IPS-18c (cell line): ENCODE measurements around the gene BIRC7.

Experiments used
- H3K4me3 ChIP-seq: 2 replicates; pipeline ENCODE4 v1.7.0; 2013; ENCODE audit warnings: low read depth, mild to moderate bottlenecking, low read length, moderate library complexity; ENCODE audit not compliant: insufficient read depth
- H3K9me3 ChIP-seq: one replicate; pipeline ENCODE4 v1.6.1; 2013; ENCODE audit warnings: mild to moderate bottlenecking, low read length, moderate library complexity; ENCODE audit not compliant: control insufficient read depth, insufficient read depth

Gene BIRC7

GRCh38 chr20:63265891-63266515, 30.3 kb downstream of the BIRC7 start:
- Histone ChIP-seq H3K4me3 (no peak overlapping the region), H3K9me3 (no peaks in the 10 kb centered on the region)

GRCh38 chr20:63267691-63268090, 32.0 kb downstream of the BIRC7 start:
- no peaks in the 10 kb centered on the region for H3K9me3 ChIP-seq
- H3K4me3 ChIP-seq: no peak overlapping the region

GRCh38 chr20:63268256-63268655, 32.6 kb downstream of the BIRC7 start:
- no peak overlapping the region for H3K4me3 ChIP-seq
- H3K9me3 ChIP-seq: no peaks in the 10 kb centered on the region

- no peaks in the 10 kb centered on the region for H3K9me3 ChIP-seq
- no peak overlapping the region for H3K4me3 ChIP-seq
Observed at GRCh38 chr20:63268671-63269439, 33.1 kb downstream of the BIRC7 start.

- Histone ChIP-seq H3K9me3 (no peaks in the 10 kb centered on the region), H3K4me3 (no peak overlapping the region)
Observed at GRCh38 chr20:63269724-63270123, 34.0 kb downstream of the BIRC7 start.

- H3K9me3 ChIP-seq: no peaks in the 10 kb centered on the region
- H3K4me3 ChIP-seq: no peak overlapping the region
Observed at GRCh38 chr20:63270606-63271325, 35.1 kb downstream of the BIRC7 start.

- peak within 1 kb of the TSS; percentile 84 for H3K4me3 ChIP-seq
- H3K9me3 ChIP-seq: no peaks in the 10 kb centered on the region
Observed at GRCh38 chr20:63272105-63273058, 36.7 kb downstream of the BIRC7 start, which contains the start of gene ARFGAP1. TSS of gene ARFGAP1 (plus strand) at chr20:63272813. CDS start at chr20:63275581, 2,768 bp downstream.

GRCh38 chr20:63273059-63273579, 37.4 kb downstream of the BIRC7 start:
- Histone ChIP-seq H3K4me3 (peak overlapping the region; percentile 84), H3K9me3 (no peaks in the 10 kb centered on the region)

- no peaks in the 10 kb centered on the region for H3K9me3 ChIP-seq
- H3K4me3 ChIP-seq: peak overlapping the region; percentile 84
Observed at GRCh38 chr20:63273635-63274380, 38.1 kb downstream of the BIRC7 start.

GRCh38 chr20:63274381-63275228, 38.9 kb downstream of the BIRC7 start:
- Histone ChIP-seq H3K4me3 (no peak overlapping the region), H3K9me3 (no peaks in the 10 kb centered on the region)

GRCh38 chr20:63275825-63276224, 40.1 kb downstream of the BIRC7 start:
- Histone ChIP-seq H3K9me3 (no peaks in the 10 kb centered on the region), H3K4me3 (no peak overlapping the region)

- Histone ChIP-seq H3K4me3 (no peak overlapping the region), H3K9me3 (no peaks in the 10 kb centered on the region)
Observed at GRCh38 chr20:63276956-63277355, 41.3 kb downstream of the BIRC7 start.

GRCh38 chr20:63277466-63278272, 42.0 kb downstream of the BIRC7 start:
- Histone ChIP-seq H3K4me3 (no peak overlapping the region), H3K9me3 (no peaks in the 10 kb centered on the region)

GRCh38 chr20:63278661-63279060, 43.0 kb downstream of the BIRC7 start:
- Histone ChIP-seq H3K9me3 (no peaks in the 10 kb centered on the region), H3K4me3 (no peak overlapping the region)

- H3K9me3 ChIP-seq: no peaks in the 10 kb centered on the region
- H3K4me3 ChIP-seq: no peak overlapping the region
Observed at GRCh38 chr20:63279931-63280330, 44.2 kb downstream of the BIRC7 start.
